Naive thymus-derived CD4-positive, alpha-beta T cell (primary cell): Measurements from ENCODE around the gene SSPN. TPM values are rescaled to one million over a fixed set of nuclear protein-coding genes. Genes with fewer than 3 reads are reported as not detected.

Experiments used
- ATAC-seq: fragments of 150-1000 bp; cut with Tn5 transposase; 2 replicates; pipeline ENCODE4 v1.10.0; 2021; ENCODE audit warnings: mild to moderate bottlenecking, moderate library complexity
- CTCF ChIA-PET: fragments of 350-600 bp; sonication (Branson Sonifier 250); formaldehyde crosslinking; loops from one replicate; lab custom pipeline; 2021; ENCODE audit warnings: antibody characterized with exemption; lab: Charles Lee
- POLR2A ChIA-PET: fragments of 350-600 bp; sonication (Branson Sonifier 250); formaldehyde crosslinking; loops from one replicate; lab custom pipeline; 2021; ENCODE audit warnings: antibody characterized with exemption, inconsistent platforms; lab: Charles Lee
- DNase-seq, 9 donors: peaks; one replicate each; pipeline versions ENCODE4 v3.0.0 to v3.0.0-alpha.2; 2020 to 2022; ENCODE audit warnings: mixed read lengths in 1 of 9
- H3K27ac ChIP-seq: one replicate; pipeline ENCODE4 v1.7.0; 2013; ENCODE audit warnings: mild to moderate bottlenecking, low read depth, low read length, moderate library complexity
- H3K27me3 ChIP-seq, 2 donors: one replicate each; pipeline ENCODE4 v1.7.0; 2013; ENCODE audit warnings: low read length in 2 of 2, mild to moderate bottlenecking in 2 of 2, moderate library complexity in 2 of 2; ENCODE audit not compliant: control insufficient read depth in 2 of 2, insufficient read depth in 2 of 2
- H3K36me3 ChIP-seq, 3 experiments: 1 replicate in 2 of 3; 2 replicates in 1 of 3; pipeline ENCODE4 v1.7.0; 2013; ENCODE audit warnings: low read length in 3 of 3, mild to moderate bottlenecking in 3 of 3, moderate library complexity in 1 of 3; ENCODE audit not compliant: insufficient read depth in 3 of 3, control insufficient read depth in 2 of 3
- H3K4me1 ChIP-seq, 2 donors: one replicate each; pipeline ENCODE4 v1.7.0; 2013; ENCODE audit warnings: low read length in 2 of 2, mild to moderate bottlenecking in 2 of 2, moderate library complexity in 1 of 2; ENCODE audit not compliant: control insufficient read depth in 2 of 2, insufficient read depth in 2 of 2
- H3K4me3 ChIP-seq: 2 replicates; pipeline ENCODE4 v1.7.0; 2013; ENCODE audit warnings: mild to moderate bottlenecking, low read length
- H3K9me3 ChIP-seq, 3 experiments: 1 replicate in 2 of 3; 2 replicates in 1 of 3; pipeline ENCODE4 v1.7.0; 2013; ENCODE audit warnings: low read length in 3 of 3; ENCODE audit not compliant: control insufficient read depth in 2 of 3
- H3K27ac Mint-ChIP-seq, 9 donors: one replicate each; pipeline ENCODE4 v1.8.0; 2020 to 2022; ENCODE audit warnings: mixed read lengths in 9 of 9, mild to moderate bottlenecking in 8 of 9, moderate library complexity in 5 of 9, inconsistent platforms in 2 of 9
- H3K27me3 Mint-ChIP-seq, 5 donors: one replicate each; pipeline ENCODE4 v1.8.0; 2021 to 2022; ENCODE audit warnings: mixed read lengths in 5 of 5, mild to moderate bottlenecking in 1 of 5
- H3K36me3 Mint-ChIP-seq, 5 donors: one replicate each; pipeline ENCODE4 v1.8.0; 2020 to 2022; ENCODE audit warnings: mixed read lengths in 5 of 5, mild to moderate bottlenecking in 3 of 5, inconsistent platforms in 1 of 5
- H3K4me1 Mint-ChIP-seq, 7 donors: one replicate each; pipeline ENCODE4 v1.8.0; 2020 to 2022; ENCODE audit warnings: mixed read lengths in 7 of 7, mild to moderate bottlenecking in 3 of 7, inconsistent platforms in 1 of 7
- H3K4me3 Mint-ChIP-seq, 10 donors: one replicate each; pipeline ENCODE4 v1.8.0; 2020 to 2022; ENCODE audit warnings: mild to moderate bottlenecking in 10 of 10, mixed read lengths in 10 of 10, moderate library complexity in 6 of 10, inconsistent platforms in 2 of 10
- H3K9me3 Mint-ChIP-seq, 11 donors: one replicate each; pipeline ENCODE4 v1.8.0; 2020 to 2022; ENCODE audit warnings: mixed read lengths in 11 of 11, mild to moderate bottlenecking in 4 of 11, inconsistent platforms in 1 of 11, moderate library complexity in 1 of 11
- intact Hi-C, 2 donors: fragments of 100-400 bp; cut with micrococcal nuclease; formaldehyde crosslinking; loops; one replicate each; pipeline ENCODE4 v1.15.1; 2023
- polyA plus RNA-seq, 2 donors: library from polyadenylated mRNA; unstranded; fragments of 300-500 nt; fragmentation: Illumina TruSeq; gene quantifications; one replicate each; pipeline ENCODE4 v1.2.3, GENCODE V29; 2021
- total RNA-seq, 6 experiments: library from RNA in 5 of 6; stranded (reverse) in 5 of 6; gene quantifications; 1 replicate in 5 of 6; 2 replicates in 1 of 6; pipeline ENCODE4 v1.2.3 and lab custom pipeline; 2021 to 2026

The SSPN gene
- total and polyA plus RNA-seq, 7 experiments from 2014 or later = 0.22 to 0.34 TPM; not detected in 5

- peaks cover 45 to 68% (median 60%) of the 10 kb centered on the region in 5 donors for H3K27me3 Mint-ChIP-seq
- peak; percentile 45 for ATAC-seq
- ChIA-PET POLR2A (no interaction called here), CTCF (no interaction called here)
- intact Hi-C loops = no loop called here
- no peak overlapping the region for H3K4me3 ChIP-seq
- H3K4me1 Mint-ChIP-seq = peaks cover 0 to 17% (median 7%) of the 10 kb centered on the region in 7 donors
- H3K36me3 ChIP-seq = no peaks in the 10 kb centered on the region
- H3K4me3 Mint-ChIP-seq = peak overlapping the region; percentile 32 to 79 (median 68)
- no peaks in the 10 kb centered on the region for H3K9me3 Mint-ChIP-seq
- H3K36me3 Mint-ChIP-seq = no peaks in the 10 kb centered on the region
- no peaks in the 10 kb centered on the region for H3K27me3 ChIP-seq
- H3K27ac Mint-ChIP-seq = no peak overlapping the region
- no peaks in the 10 kb centered on the region for H3K9me3 ChIP-seq
- no peaks in the 10 kb centered on the region for H3K4me1 ChIP-seq
- no peak for DNase-seq
- H3K27ac ChIP-seq = no peak overlapping the region
Measured at GRCh38 chr12:26195641-26196420, 458 bp downstream of the SSPN start.

- H3K27me3 Mint-ChIP-seq = peaks cover 39 to 63% (median 55%) of the 10 kb centered on the region in 5 donors
- no peaks in the 10 kb centered on the region for H3K9me3 Mint-ChIP-seq
- Histone ChIP-seq H3K9me3 (no peaks in the 10 kb centered on the region), H3K36me3 (no peaks in the 10 kb centered on the region), H3K27me3 (no peaks in the 10 kb centered on the region), H3K4me3 (no peak overlapping the region), H3K4me1 (no peaks in the 10 kb centered on the region), H3K27ac (no peak overlapping the region)
- ATAC-seq = no peak
- H3K36me3 Mint-ChIP-seq = no peaks in the 10 kb centered on the region
- DNase-seq = no peak
- POLR2A ChIA-PET = no interaction called here
- peak overlapping the region in 5 of 10 donors; percentile 32 to 77 (median 68) for H3K4me3 Mint-ChIP-seq
- H3K27ac Mint-ChIP-seq = no peak overlapping the region
- CTCF ChIA-PET = no interaction called here
- peaks cover 0 to 17% (median 7%) of the 10 kb centered on the region in 7 donors for H3K4me1 Mint-ChIP-seq
- intact Hi-C loops = no loop called here
Measured at GRCh38 chr12:26196421-26196716, 996 bp downstream of the SSPN start.

GRCh38 chr12:26197832-26198231 lies 2.5 kb downstream of the SSPN start:
- Mint-ChIP-seq H3K36me3 (no peaks in the 10 kb centered on the region), H3K27ac (no peak overlapping the region), H3K4me3 (no peak overlapping the region), H3K4me1 (peaks cover 0 to 17% (median 7%) of the 10 kb centered on the region in 7 donors), H3K27me3 (peaks cover 39 to 54% (median 47%) of the 10 kb centered on the region in 5 donors), H3K9me3 (no peaks in the 10 kb centered on the region)
- intact Hi-C loops = no loop called here
- no peaks in the 10 kb centered on the region for H3K36me3 ChIP-seq
- ATAC-seq = no peak
- H3K4me3 ChIP-seq = no peak overlapping the region
- no peaks in the 10 kb centered on the region for H3K9me3 ChIP-seq
- DNase-seq = no peak
- H3K27ac ChIP-seq = no peak overlapping the region
- H3K4me1 ChIP-seq = no peaks in the 10 kb centered on the region
- CTCF ChIA-PET = no interaction called here
- no peaks in the 10 kb centered on the region for H3K27me3 ChIP-seq
- POLR2A ChIA-PET = no interaction called here

GRCh38 chr12:26198742-26199141 lies 3.4 kb downstream of the SSPN start:
- Mint-ChIP-seq H3K36me3 (no peaks in the 10 kb centered on the region), H3K27ac (no peak overlapping the region), H3K27me3 (peaks cover 35 to 52% (median 42%) of the 10 kb centered on the region in 5 donors), H3K4me1 (peaks cover 0 to 17% (median 7%) of the 10 kb centered on the region in 7 donors), H3K9me3 (no peaks in the 10 kb centered on the region), H3K4me3 (no peak overlapping the region)
- intact Hi-C loops = no loop called here
- H3K27me3 ChIP-seq = no peaks in the 10 kb centered on the region
- DNase-seq (no peak), ATAC-seq (no peak)
- H3K9me3 ChIP-seq = no peaks in the 10 kb centered on the region
- no peak overlapping the region for H3K27ac ChIP-seq
- no peaks in the 10 kb centered on the region for H3K4me1 ChIP-seq
- no peak overlapping the region for H3K4me3 ChIP-seq
- CTCF ChIA-PET = no interaction called here
- POLR2A ChIA-PET = no interaction called here
- H3K36me3 ChIP-seq = no peaks in the 10 kb centered on the region

- no peak overlapping the region for H3K4me3 Mint-ChIP-seq
- POLR2A ChIA-PET = no interaction called here
- H3K27ac Mint-ChIP-seq = no peak overlapping the region
- DNase-seq (no peak), ATAC-seq (no peak)
- H3K27me3 Mint-ChIP-seq = peaks cover 9 to 39% (median 18%) of the 10 kb centered on the region in 5 donors
- CTCF ChIA-PET = no interaction called here
- Histone ChIP-seq H3K27me3 (no peaks in the 10 kb centered on the region), H3K36me3 (no peaks in the 10 kb centered on the region), H3K4me3 (no peak overlapping the region), H3K9me3 (no peaks in the 10 kb centered on the region), H3K4me1 (no peaks in the 10 kb centered on the region), H3K27ac (no peak overlapping the region)
- H3K36me3 Mint-ChIP-seq = no peaks in the 10 kb centered on the region
- intact Hi-C loops = no loop called here
- peaks cover 0 to 1% (median 0%) of the 10 kb centered on the region in 11 donors for H3K9me3 Mint-ChIP-seq
- H3K4me1 Mint-ChIP-seq = no peaks in the 10 kb centered on the region
Measured at GRCh38 chr12:26203167-26203780, 7.9 kb downstream of the SSPN start.

DNA sequence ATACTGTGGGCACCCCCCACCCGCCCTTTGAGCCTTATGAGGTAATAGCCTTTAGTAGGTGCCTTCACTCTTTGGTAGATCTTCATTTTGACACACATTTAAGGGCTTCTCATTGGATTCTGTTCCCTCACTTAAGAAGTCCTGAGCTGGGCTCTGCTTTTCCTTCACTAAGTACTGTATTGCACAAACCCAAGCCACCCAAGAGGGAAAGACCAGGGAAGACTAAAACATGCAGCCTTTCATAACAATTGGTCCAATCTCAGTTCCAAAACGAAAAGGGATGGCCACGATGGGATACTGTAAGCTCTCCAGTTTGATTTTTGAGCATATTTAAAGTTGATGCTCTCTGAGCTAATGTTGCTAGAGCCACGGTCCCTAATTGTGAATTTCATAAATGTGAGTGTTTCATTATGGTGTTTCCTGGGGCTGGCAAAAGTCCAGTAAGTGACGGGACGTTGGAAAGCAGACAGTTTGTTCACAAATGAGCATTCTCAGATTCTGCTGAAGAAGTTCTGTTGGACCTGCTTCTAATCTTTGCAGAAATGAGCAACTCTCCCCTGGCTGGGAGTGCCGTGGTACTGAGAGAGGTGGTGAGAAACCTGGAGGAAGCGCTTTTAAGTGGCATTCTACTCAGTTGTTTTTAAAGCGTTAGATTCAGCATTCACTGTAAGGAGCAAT lies 9.4 kb downstream of the SSPN start:
- ATAC-seq (no peak), DNase-seq (no peak)
- no peaks in the 10 kb centered on the region for H3K27me3 ChIP-seq
- no peak overlapping the region for H3K4me3 ChIP-seq
- peaks cover 4 to 28% (median 19%) of the 10 kb centered on the region in 5 donors for H3K27me3 Mint-ChIP-seq
- intact Hi-C loops = no loop called here
- no peaks in the 10 kb centered on the region for H3K4me1 Mint-ChIP-seq
- H3K27ac Mint-ChIP-seq = no peak overlapping the region
- POLR2A ChIA-PET = no interaction called here
- H3K4me3 Mint-ChIP-seq = no peak overlapping the region
- H3K36me3 ChIP-seq = no peaks in the 10 kb centered on the region
- H3K4me1 ChIP-seq = no peaks in the 10 kb centered on the region
- H3K9me3 Mint-ChIP-seq = peaks cover 0 to 1% (median 0%) of the 10 kb centered on the region in 11 donors
- CTCF ChIA-PET = no interaction called here
- H3K27ac ChIP-seq = no peak overlapping the region
- H3K36me3 Mint-ChIP-seq = no peaks in the 10 kb centered on the region
- H3K9me3 ChIP-seq = no peaks in the 10 kb centered on the region
